Stimulated activated naive CD8-positive, alpha-beta T cell treated with anti-CD3 and anti-CD28 coated beads, Interleukin-15, Interleukin-2, amounts not matched to agents 100 ng/mL and 50 ng/mL, for 24 hours (primary cell): ENCODE results near the gene KIAA0825.

Experiments
- H3K27ac Mint-ChIP-seq: one replicate; pipeline ENCODE4 v1.8.0; 2021; ENCODE audit warnings: mild to moderate bottlenecking, mixed read lengths
- H3K27me3 Mint-ChIP-seq: one replicate; pipeline ENCODE4 v1.8.0; 2021; ENCODE audit warnings: mixed read lengths
- H3K36me3 Mint-ChIP-seq: one replicate; pipeline ENCODE4 v1.8.0; 2021; ENCODE audit warnings: low read depth, mixed read lengths
- H3K4me1 Mint-ChIP-seq: one replicate; pipeline ENCODE4 v1.8.0; 2021; ENCODE audit warnings: low read depth, mixed read lengths
- H3K4me3 Mint-ChIP-seq: one replicate; pipeline ENCODE4 v1.8.0; 2021; ENCODE audit warnings: mild to moderate bottlenecking, mixed read lengths
- H3K9me3 Mint-ChIP-seq: one replicate; pipeline ENCODE4 v1.8.0; 2021; ENCODE audit warnings: mixed read lengths

Gene KIAA0825

GRCh38 chr5:94461131-94461530 lies 157.3 kb downstream of the KIAA0825 start:
- H3K27me3 Mint-ChIP-seq: no peaks in the 10 kb centered on the region
- H3K4me3 Mint-ChIP-seq: no peak overlapping the region
- H3K9me3 Mint-ChIP-seq: no peaks in the 10 kb centered on the region
- no peak overlapping the region for H3K27ac Mint-ChIP-seq
- no peaks in the 10 kb centered on the region for H3K36me3 Mint-ChIP-seq
- no peaks in the 10 kb centered on the region for H3K4me1 Mint-ChIP-seq

- H3K9me3 Mint-ChIP-seq: no peaks in the 10 kb centered on the region
- no peak overlapping the region for H3K4me3 Mint-ChIP-seq
- H3K36me3 Mint-ChIP-seq: no peaks in the 10 kb centered on the region
These were observed 158.5 kb downstream of the KIAA0825 start for GRCh38 chr5:94459915-94460314.

GRCh38 chr5:94457788-94458187 lies 160.6 kb downstream of the KIAA0825 start:
- Mint-ChIP-seq H3K4me1 (no peaks in the 10 kb centered on the region), H3K36me3 (no peaks in the 10 kb centered on the region), H3K9me3 (no peaks in the 10 kb centered on the region), H3K27me3 (no peaks in the 10 kb centered on the region), H3K27ac (no peak overlapping the region), H3K4me3 (no peak overlapping the region)

More at GRCh38 chr5:94459915-94460314, 158.5 kb downstream of the KIAA0825 start:
- H3K27ac Mint-ChIP-seq: no peak overlapping the region
- H3K27me3 Mint-ChIP-seq: no peaks in the 10 kb centered on the region
- H3K4me1 Mint-ChIP-seq: no peaks in the 10 kb centered on the region

- Mint-ChIP-seq H3K27ac (no peak overlapping the region), H3K36me3 (peaks cover 5% of the 10 kb centered on the region), H3K9me3 (no peaks in the 10 kb centered on the region), H3K27me3 (no peaks in the 10 kb centered on the region), H3K4me3 (no peak overlapping the region), H3K4me1 (no peaks in the 10 kb centered on the region)
These were observed 172.7 kb downstream of the KIAA0825 start for GRCh38 chr5:94445726-94446125.

- no peak overlapping the region for H3K4me3 Mint-ChIP-seq
- H3K4me1 Mint-ChIP-seq: no peaks in the 10 kb centered on the region
- H3K9me3 Mint-ChIP-seq: no peaks in the 10 kb centered on the region
- no peaks in the 10 kb centered on the region for H3K36me3 Mint-ChIP-seq
- no peak overlapping the region for H3K27ac Mint-ChIP-seq
- no peaks in the 10 kb centered on the region for H3K27me3 Mint-ChIP-seq
These were observed 175.4 kb downstream of the KIAA0825 start for GRCh38 chr5:94442991-94443390.

- no peaks in the 10 kb centered on the region for H3K4me1 Mint-ChIP-seq
- no peaks in the 10 kb centered on the region for H3K27me3 Mint-ChIP-seq
- H3K27ac Mint-ChIP-seq: no peak overlapping the region
- no peaks in the 10 kb centered on the region for H3K36me3 Mint-ChIP-seq
- H3K4me3 Mint-ChIP-seq: no peak overlapping the region
- H3K9me3 Mint-ChIP-seq: no peaks in the 10 kb centered on the region
These were observed 176.3 kb downstream of the KIAA0825 start for GRCh38 chr5:94442076-94442475.

GRCh38 chr5:94440015-94440414 lies 178.4 kb downstream of the KIAA0825 start:
- no peaks in the 10 kb centered on the region for H3K9me3 Mint-ChIP-seq
- no peaks in the 10 kb centered on the region for H3K4me1 Mint-ChIP-seq

GRCh38 chr5:94433397-94434163 lies 184.8 kb downstream of the KIAA0825 start:
- H3K4me3 Mint-ChIP-seq: no peak overlapping the region
- no peak overlapping the region for H3K27ac Mint-ChIP-seq
- peaks cover 4% of the 10 kb centered on the region for H3K9me3 Mint-ChIP-seq
- H3K36me3 Mint-ChIP-seq: no peaks in the 10 kb centered on the region
- no peaks in the 10 kb centered on the region for H3K27me3 Mint-ChIP-seq
- H3K4me1 Mint-ChIP-seq: no peaks in the 10 kb centered on the region

More at GRCh38 chr5:94440015-94440414, 178.4 kb downstream of the KIAA0825 start:
- H3K27ac Mint-ChIP-seq: no peak overlapping the region
- no peaks in the 10 kb centered on the region for H3K36me3 Mint-ChIP-seq
- no peak overlapping the region for H3K4me3 Mint-ChIP-seq
- H3K27me3 Mint-ChIP-seq: no peaks in the 10 kb centered on the region

GRCh38 chr5:94432499-94432898 lies 185.9 kb downstream of the KIAA0825 start:
- Mint-ChIP-seq H3K4me3 (no peak overlapping the region), H3K9me3 (peaks cover 13% of the 10 kb centered on the region), H3K27me3 (no peaks in the 10 kb centered on the region), H3K4me1 (no peaks in the 10 kb centered on the region), H3K27ac (no peak overlapping the region), H3K36me3 (no peaks in the 10 kb centered on the region)

GRCh38 chr5:94431696-94432095 lies 186.7 kb downstream of the KIAA0825 start:
- H3K27me3 Mint-ChIP-seq: no peaks in the 10 kb centered on the region
- no peaks in the 10 kb centered on the region for H3K4me1 Mint-ChIP-seq
- H3K36me3 Mint-ChIP-seq: no peaks in the 10 kb centered on the region
- no peak overlapping the region for H3K27ac Mint-ChIP-seq
- H3K9me3 Mint-ChIP-seq: peaks cover 13% of the 10 kb centered on the region
- no peak overlapping the region for H3K4me3 Mint-ChIP-seq

GRCh38 chr5:94429566-94429965 lies 188.8 kb downstream of the KIAA0825 start:
- Mint-ChIP-seq H3K4me1 (no peaks in the 10 kb centered on the region), H3K36me3 (no peaks in the 10 kb centered on the region), H3K27ac (no peak overlapping the region), H3K9me3 (peaks cover 13% of the 10 kb centered on the region), H3K4me3 (no peak overlapping the region), H3K27me3 (no peaks in the 10 kb centered on the region)

- H3K27me3 Mint-ChIP-seq: no peaks in the 10 kb centered on the region
- no peak overlapping the region for H3K4me3 Mint-ChIP-seq
- H3K36me3 Mint-ChIP-seq: no peaks in the 10 kb centered on the region
- H3K9me3 Mint-ChIP-seq: peaks cover 13% of the 10 kb centered on the region
- no peak overlapping the region for H3K27ac Mint-ChIP-seq
- H3K4me1 Mint-ChIP-seq: no peaks in the 10 kb centered on the region
These were observed 193.0 kb downstream of the KIAA0825 start for GRCh38 chr5:94425396-94425795.

- no peaks in the 10 kb centered on the region for H3K27me3 Mint-ChIP-seq
- H3K4me3 Mint-ChIP-seq: no peak overlapping the region
These were observed 195.0 kb downstream of the KIAA0825 start for GRCh38 chr5:94423411-94423810.

GRCh38 chr5:94422812-94423211 lies 195.6 kb downstream of the KIAA0825 start:
- H3K9me3 Mint-ChIP-seq: peaks cover 1% of the 10 kb centered on the region
- H3K27me3 Mint-ChIP-seq: no peaks in the 10 kb centered on the region
- no peaks in the 10 kb centered on the region for H3K36me3 Mint-ChIP-seq
- no peak overlapping the region for H3K27ac Mint-ChIP-seq
- no peak overlapping the region for H3K4me3 Mint-ChIP-seq
- H3K4me1 Mint-ChIP-seq: no peaks in the 10 kb centered on the region

More at GRCh38 chr5:94423411-94423810, 195.0 kb downstream of the KIAA0825 start:
- Mint-ChIP-seq H3K4me1 (no peaks in the 10 kb centered on the region), H3K9me3 (peaks cover 7% of the 10 kb centered on the region), H3K27ac (no peak overlapping the region), H3K36me3 (no peaks in the 10 kb centered on the region)

GRCh38 chr5:94420885-94421284 lies 197.5 kb downstream of the KIAA0825 start:
- H3K27ac Mint-ChIP-seq: no peak overlapping the region
- H3K4me1 Mint-ChIP-seq: no peaks in the 10 kb centered on the region
- no peaks in the 10 kb centered on the region for H3K36me3 Mint-ChIP-seq
- H3K4me3 Mint-ChIP-seq: no peak overlapping the region
- no peaks in the 10 kb centered on the region for H3K27me3 Mint-ChIP-seq
- no peaks in the 10 kb centered on the region for H3K9me3 Mint-ChIP-seq

- no peaks in the 10 kb centered on the region for H3K36me3 Mint-ChIP-seq
- no peak overlapping the region for H3K27ac Mint-ChIP-seq
- H3K9me3 Mint-ChIP-seq: no peaks in the 10 kb centered on the region
- no peaks in the 10 kb centered on the region for H3K4me1 Mint-ChIP-seq
- H3K27me3 Mint-ChIP-seq: no peaks in the 10 kb centered on the region
- no peak overlapping the region for H3K4me3 Mint-ChIP-seq
These were observed 202.6 kb downstream of the KIAA0825 start for GRCh38 chr5:94415798-94416197.
